ENCODE results near the gene MMP25. TPM values are rescaled to one million over a fixed set of nuclear protein-coding genes. Genes with fewer than 3 reads are reported as not detected.

Gene MMP25
- total and polyA plus RNA-seq, 9 of the 15 experiments (the other 6 are each of a cell fraction or from before 2014, with no cell fraction given): 0.03 to 0.04 TPM; not detected in 7

Small RNA genes within 50 kb of the gene (small RNA-seq; reads per million reads assigned to genes)
- gene RNU1-22P: 0.33 reads per million

Other genes starting within 250 kb of the MMP25 start
Only the 7 nearest of the 23 such genes appear.
- gene CLDN9, start 33.6 kb upstream of the MMP25 start, total RNA-seq (2014; rRNA removed): 0.12 TPM in 1 of 2 replicates, not detected in the other
- not detected in 2 replicates for gene CLDN9, start 33.6 kb upstream of the MMP25 start, total RNA-seq (2014; rRNA removed; fragmentation: Illumina TruSeq; extraction: Trizol)
- 0.15 and 0.22 TPM in 2 replicates for gene CLDN9, start 33.6 kb upstream of the MMP25 start, total RNA-seq (2015; rRNA removed; fragmentation: Illumina TruSeq; extraction: Trizol)
- gene CLDN9, start 33.6 kb upstream of the MMP25 start, total RNA-seq (2021): 0.40 and 0.44 TPM in 2 replicates
- gene CLDN9, start 33.6 kb upstream of the MMP25 start, polyA plus RNA-seq (2011; rRNA removed): 0.18 and 0.27 TPM in 2 replicates
- gene CLDN9, start 33.6 kb upstream of the MMP25 start, polyA plus RNA-seq (2014; fragmentation: Illumina TruSeq; extraction: Trizol): 0.10 and 0.12 TPM in 2 replicates
- gene CLDN9, start 33.6 kb upstream of the MMP25 start, polyA plus RNA-seq (2014; fragmentation: Nextera tagmentation; extraction: Ambion mirVana): not detected
- gene CLDN9, start 33.6 kb upstream of the MMP25 start, polyA plus RNA-seq (2014; rRNA removed): 0.16 and 0.24 TPM in 2 replicates
- gene CLDN6, start 28.4 kb upstream of the MMP25 start, total RNA-seq (2014; rRNA removed): 0.23 and 0.49 TPM in 2 replicates
- gene CLDN6, start 28.4 kb upstream of the MMP25 start, total RNA-seq (2014; rRNA removed; fragmentation: Illumina TruSeq; extraction: Trizol): 0.22 and 0.38 TPM in 2 replicates
- 0.26 TPM in 1 of 2 replicates, not detected in the other for gene CLDN6, start 28.4 kb upstream of the MMP25 start, total RNA-seq (2015; rRNA removed; fragmentation: Illumina TruSeq; extraction: Trizol)
- gene CLDN6, start 28.4 kb upstream of the MMP25 start, total RNA-seq (2021): 0.75 and 1.1 TPM in 2 replicates
- 0.56 and 0.93 TPM in 2 replicates for gene CLDN6, start 28.4 kb upstream of the MMP25 start, polyA plus RNA-seq (2011; rRNA removed)
- gene CLDN6, start 28.4 kb upstream of the MMP25 start, polyA plus RNA-seq (2014; fragmentation: Illumina TruSeq; extraction: Trizol): 0.45 and 0.83 TPM in 2 replicates
- gene CLDN6, start 28.4 kb upstream of the MMP25 start, polyA plus RNA-seq (2014; fragmentation: Nextera tagmentation; extraction: Ambion mirVana): not detected
- 0.20 and 0.32 TPM in 2 replicates for gene CLDN6, start 28.4 kb upstream of the MMP25 start, polyA plus RNA-seq (2014; rRNA removed)
- 55.9 and 61.8 TPM in 2 replicates for gene TNFRSF12A, start 26.2 kb upstream of the MMP25 start, total RNA-seq (2014; rRNA removed)
- 15.5 and 16.0 TPM in 2 replicates for gene TNFRSF12A, start 26.2 kb upstream of the MMP25 start, total RNA-seq (2014; rRNA removed; fragmentation: Illumina TruSeq; extraction: Trizol)
- 26.5 and 27.6 TPM in 2 replicates for gene TNFRSF12A, start 26.2 kb upstream of the MMP25 start, total RNA-seq (2015; rRNA removed; fragmentation: Illumina TruSeq; extraction: Trizol)
- gene TNFRSF12A, start 26.2 kb upstream of the MMP25 start, total RNA-seq (2021): 29.3 and 32.1 TPM in 2 replicates
- gene TNFRSF12A, start 26.2 kb upstream of the MMP25 start, polyA plus RNA-seq (2011; rRNA removed): 25.7 and 30.0 TPM in 2 replicates
- 19.0 and 26.3 TPM in 2 replicates for gene TNFRSF12A, start 26.2 kb upstream of the MMP25 start, polyA plus RNA-seq (2014; fragmentation: Illumina TruSeq; extraction: Trizol)
- gene TNFRSF12A, start 26.2 kb upstream of the MMP25 start, polyA plus RNA-seq (2014; fragmentation: Nextera tagmentation; extraction: Ambion mirVana): under 1 TPM; 0.41 to 0.66 TPM
- 46.8 and 52.9 TPM in 2 replicates for gene TNFRSF12A, start 26.2 kb upstream of the MMP25 start, polyA plus RNA-seq (2014; rRNA removed)
- 19.3 and 32.1 TPM in 2 replicates for gene HCFC1R1, start 22.6 kb upstream of the MMP25 start, total RNA-seq (2014; rRNA removed)
- 3.9 and 5.1 TPM in 2 replicates for gene HCFC1R1, start 22.6 kb upstream of the MMP25 start, total RNA-seq (2014; rRNA removed; fragmentation: Illumina TruSeq; extraction: Trizol)
- 9.4 and 11.2 TPM in 2 replicates for gene HCFC1R1, start 22.6 kb upstream of the MMP25 start, total RNA-seq (2015; rRNA removed; fragmentation: Illumina TruSeq; extraction: Trizol)
- gene HCFC1R1, start 22.6 kb upstream of the MMP25 start, total RNA-seq (2021): 27.8 and 29.0 TPM in 2 replicates
- gene HCFC1R1, start 22.6 kb upstream of the MMP25 start, polyA plus RNA-seq (2011; rRNA removed): 5.2 and 8.1 TPM in 2 replicates
- gene HCFC1R1, start 22.6 kb upstream of the MMP25 start, polyA plus RNA-seq (2014; fragmentation: Illumina TruSeq; extraction: Trizol): 15.6 and 31.2 TPM in 2 replicates
- gene HCFC1R1, start 22.6 kb upstream of the MMP25 start, polyA plus RNA-seq (2014; fragmentation: Nextera tagmentation; extraction: Ambion mirVana): 1 to 10 TPM; 2.2 to 4.1 TPM
- 19.2 and 24.0 TPM in 2 replicates for gene HCFC1R1, start 22.6 kb upstream of the MMP25 start, polyA plus RNA-seq (2014; rRNA removed)
- gene THOC6, start 22.5 kb upstream of the MMP25 start, total RNA-seq (2014; rRNA removed): 51.2 and 66.7 TPM in 2 replicates
- 13.2 and 22.3 TPM in 2 replicates for gene THOC6, start 22.5 kb upstream of the MMP25 start, total RNA-seq (2014; rRNA removed; fragmentation: Illumina TruSeq; extraction: Trizol)
- gene THOC6, start 22.5 kb upstream of the MMP25 start, total RNA-seq (2015; rRNA removed; fragmentation: Illumina TruSeq; extraction: Trizol): 42.7 and 46.7 TPM in 2 replicates
- 65.4 and 70.1 TPM in 2 replicates for gene THOC6, start 22.5 kb upstream of the MMP25 start, total RNA-seq (2021)
- gene THOC6, start 22.5 kb upstream of the MMP25 start, polyA plus RNA-seq (2011; rRNA removed): 38.7 and 47.4 TPM in 2 replicates
- 42.3 and 48.3 TPM in 2 replicates for gene THOC6, start 22.5 kb upstream of the MMP25 start, polyA plus RNA-seq (2014; fragmentation: Illumina TruSeq; extraction: Trizol)
- gene THOC6, start 22.5 kb upstream of the MMP25 start, polyA plus RNA-seq (2014; fragmentation: Nextera tagmentation; extraction: Ambion mirVana): 1 to 10 TPM; 2.5 to 5.5 TPM
- gene THOC6, start 22.5 kb upstream of the MMP25 start, polyA plus RNA-seq (2014; rRNA removed): 64.5 and 66.6 TPM in 2 replicates
- gene BICDL2, start 9.6 kb upstream of the MMP25 start, total RNA-seq (2014; rRNA removed): 0.09 and 0.12 TPM in 2 replicates
- gene BICDL2, start 9.6 kb upstream of the MMP25 start, total RNA-seq (2014; rRNA removed; fragmentation: Illumina TruSeq; extraction: Trizol): not detected in 2 replicates
- 0.08 TPM in 1 of 2 replicates, not detected in the other for gene BICDL2, start 9.6 kb upstream of the MMP25 start, total RNA-seq (2015; rRNA removed; fragmentation: Illumina TruSeq; extraction: Trizol)
- gene BICDL2, start 9.6 kb upstream of the MMP25 start, total RNA-seq (2021): 0.09 TPM in 2 replicates
- gene BICDL2, start 9.6 kb upstream of the MMP25 start, polyA plus RNA-seq (2011; rRNA removed): 0.18 and 0.28 TPM in 2 replicates
- not detected in 2 replicates for gene BICDL2, start 9.6 kb upstream of the MMP25 start, polyA plus RNA-seq (2014; fragmentation: Illumina TruSeq; extraction: Trizol)
- gene BICDL2, start 9.6 kb upstream of the MMP25 start, polyA plus RNA-seq (2014; fragmentation: Nextera tagmentation; extraction: Ambion mirVana): not detected
- gene BICDL2, start 9.6 kb upstream of the MMP25 start, polyA plus RNA-seq (2014; rRNA removed): not detected in 2 replicates
- not detected in 2 replicates for gene IL32, start 19.1 kb downstream of the MMP25 start, total RNA-seq (2014; rRNA removed)
- gene IL32, start 19.1 kb downstream of the MMP25 start, total RNA-seq (2014; rRNA removed; fragmentation: Illumina TruSeq; extraction: Trizol): not detected in 2 replicates
- not detected in 2 replicates for gene IL32, start 19.1 kb downstream of the MMP25 start, total RNA-seq (2015; rRNA removed; fragmentation: Illumina TruSeq; extraction: Trizol)
- 1.5 and 2.2 TPM in 2 replicates for gene IL32, start 19.1 kb downstream of the MMP25 start, total RNA-seq (2021)
- gene IL32, start 19.1 kb downstream of the MMP25 start, polyA plus RNA-seq (2011; rRNA removed): 0.21 TPM in 1 of 2 replicates, not detected in the other
- 0.31 and 0.64 TPM in 2 replicates for gene IL32, start 19.1 kb downstream of the MMP25 start, polyA plus RNA-seq (2014; fragmentation: Illumina TruSeq; extraction: Trizol)
- under 1 TPM; 0.24 to 0.42 TPM for gene IL32, start 19.1 kb downstream of the MMP25 start, polyA plus RNA-seq (2014; fragmentation: Nextera tagmentation; extraction: Ambion mirVana)
- gene IL32, start 19.1 kb downstream of the MMP25 start, polyA plus RNA-seq (2014; rRNA removed): 0.43 and 2.0 TPM in 2 replicates

All from K562 (cell line).